ENCODE measurements around the gene MRPL18. TPM values are rescaled to one million over a fixed set of nuclear protein-coding genes. Genes with fewer than 3 reads are reported as not detected.
"Not testable (repeated sequence)": the region's sequence is repeated elsewhere in the genome, so short reads cannot be mapped to it uniquely, and the experiment has no call there.

MRPL18 gene
- polyA plus RNA-seq, 12 donors = 54.5 to 74.2 (median 66.3) TPM; not detected in 1

DNA sequence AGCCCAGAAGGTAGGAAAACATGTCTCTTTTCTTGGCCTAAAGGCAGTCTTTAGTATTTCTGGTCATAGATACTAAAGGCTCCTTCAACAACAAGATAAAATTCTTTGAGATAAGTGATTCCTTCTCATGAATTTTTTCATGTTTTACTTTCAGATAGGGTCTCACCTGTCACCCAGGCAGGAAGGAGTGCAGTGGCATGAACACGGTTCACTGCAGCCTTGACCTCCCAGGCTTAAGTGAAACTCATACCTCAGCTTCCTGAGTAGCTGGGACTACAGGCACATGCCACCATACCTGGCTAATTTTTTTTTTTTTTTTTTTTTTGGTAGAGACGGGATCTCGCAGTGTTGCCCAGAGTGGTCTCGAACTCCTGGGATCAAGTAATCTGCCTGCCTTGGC, 18.9 kb downstream of the MRPL18 start:
- no peak for DNase-seq

DNA sequence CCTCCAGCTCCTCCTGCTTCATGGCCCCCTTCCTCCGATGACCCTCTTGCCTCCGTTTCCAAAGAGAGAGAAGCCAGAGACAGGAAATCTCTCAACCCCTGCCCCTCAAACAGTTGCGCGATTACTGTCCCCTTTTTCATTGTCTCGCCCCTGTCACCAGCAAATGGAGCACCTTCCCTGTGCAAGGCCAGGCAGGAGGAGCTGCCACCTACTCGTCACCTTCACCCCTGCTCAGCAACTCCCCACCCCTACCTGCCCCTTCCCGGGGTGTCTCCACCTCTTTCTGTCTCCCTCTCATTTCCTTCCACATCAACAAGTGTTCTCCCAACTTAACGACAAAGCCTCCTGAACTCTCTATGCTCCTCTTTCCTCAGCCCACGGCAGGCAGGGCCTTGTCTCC, 23.5 kb downstream of the MRPL18 start:
- DNase-seq = no peak

DNA sequence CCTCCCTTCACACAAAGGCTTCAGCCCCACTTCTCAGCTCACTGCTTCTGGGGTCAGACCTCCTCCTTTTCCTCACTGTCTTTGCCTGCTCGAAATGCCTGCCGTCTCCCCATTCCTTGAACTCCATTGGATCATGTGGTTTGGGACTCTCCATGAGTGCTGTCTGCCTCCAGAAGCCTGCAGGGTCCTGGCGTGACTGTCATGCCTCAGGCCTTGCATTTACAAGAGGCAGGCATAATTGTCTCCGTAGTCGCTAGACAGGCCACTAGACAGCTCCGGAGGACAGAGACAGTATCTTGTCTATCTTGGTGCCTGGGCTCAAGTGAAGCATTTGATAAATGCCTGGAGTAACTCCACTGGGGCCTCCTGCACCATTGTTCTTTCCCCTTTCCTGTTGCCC, 25.1 kb downstream of the MRPL18 start:
- no peak for DNase-seq

DNA sequence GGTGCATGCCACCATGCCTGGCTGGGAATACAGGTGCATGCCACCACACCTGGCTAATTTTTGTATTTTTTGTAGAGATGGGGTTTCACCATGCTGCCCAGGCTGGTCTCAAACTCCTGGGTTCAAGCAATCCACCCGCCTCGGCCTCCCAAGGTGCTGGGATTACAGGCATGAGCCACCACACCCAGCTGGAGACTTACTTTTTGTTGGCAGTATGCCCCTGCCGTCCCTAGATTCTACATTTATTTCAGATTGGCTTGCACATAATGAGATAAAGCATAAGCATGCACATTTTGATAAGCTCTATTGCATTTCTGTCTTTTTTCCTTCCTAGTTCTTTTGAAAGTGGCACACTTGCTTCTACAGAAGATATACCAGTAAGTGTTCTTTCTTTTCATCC, 26.5 kb downstream of the MRPL18 start:
- DNase-seq = not testable (repeated sequence)

DNA sequence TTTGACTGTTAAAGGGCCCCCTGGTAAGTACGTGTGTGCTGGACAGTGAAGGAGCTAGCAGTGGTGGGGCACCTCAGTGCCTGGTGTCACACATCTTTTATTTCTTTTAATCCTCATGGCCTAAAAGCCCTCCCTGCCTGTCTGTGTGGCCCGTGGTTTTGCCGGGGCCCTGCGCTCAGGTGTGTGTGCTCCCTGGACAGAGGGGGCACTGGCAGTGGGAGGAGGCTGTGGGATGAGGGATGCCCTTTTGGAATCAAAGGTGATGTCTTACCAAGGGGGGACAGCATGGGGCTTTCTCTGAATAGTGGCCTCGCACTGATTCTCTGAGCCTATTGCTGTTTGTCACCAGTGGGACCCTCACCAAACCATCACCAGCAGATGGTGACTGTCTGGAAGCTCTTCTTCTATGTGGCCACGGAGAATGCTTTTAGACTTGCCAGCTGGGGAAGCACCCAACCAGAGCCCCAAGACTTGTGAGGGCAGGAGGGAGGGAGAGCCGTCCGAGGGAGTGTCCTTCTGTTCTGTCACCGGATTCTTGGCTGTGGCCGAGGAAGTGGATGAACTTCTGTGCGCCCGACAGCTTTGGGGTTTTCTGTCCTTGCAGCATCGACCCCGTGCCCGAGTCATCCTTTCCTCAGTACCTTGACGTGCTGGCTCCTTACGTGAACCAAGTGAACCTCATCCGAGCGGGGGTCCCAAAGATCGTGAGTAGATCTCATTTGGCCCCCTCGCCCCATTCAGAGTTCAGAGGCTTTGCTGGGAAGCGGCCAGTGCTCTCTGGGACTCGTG, 27.9 kb downstream of the MRPL18 start:
- no peak for DNase-seq

DNA sequence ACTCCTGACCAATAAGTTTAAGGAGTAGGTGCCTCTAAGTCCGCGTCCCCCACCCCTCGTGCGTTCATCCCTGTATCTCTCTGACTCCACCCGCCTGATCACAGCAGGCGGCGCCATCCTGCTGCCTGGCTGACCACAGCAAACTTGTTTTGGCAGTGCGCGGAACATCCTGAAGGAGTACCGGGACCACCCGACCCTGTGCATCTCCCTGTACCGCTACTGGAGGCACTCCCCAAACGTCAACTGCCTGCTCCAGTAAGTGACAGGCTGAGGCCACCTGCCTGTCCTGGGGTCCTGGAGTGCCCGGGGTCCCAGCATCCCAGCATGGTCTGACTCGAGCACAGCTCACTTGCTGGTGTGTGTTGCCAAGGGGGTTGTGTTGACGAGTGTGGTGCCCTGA, 28.8 kb downstream of the MRPL18 start:
- DNase-seq = no peak

DNA sequence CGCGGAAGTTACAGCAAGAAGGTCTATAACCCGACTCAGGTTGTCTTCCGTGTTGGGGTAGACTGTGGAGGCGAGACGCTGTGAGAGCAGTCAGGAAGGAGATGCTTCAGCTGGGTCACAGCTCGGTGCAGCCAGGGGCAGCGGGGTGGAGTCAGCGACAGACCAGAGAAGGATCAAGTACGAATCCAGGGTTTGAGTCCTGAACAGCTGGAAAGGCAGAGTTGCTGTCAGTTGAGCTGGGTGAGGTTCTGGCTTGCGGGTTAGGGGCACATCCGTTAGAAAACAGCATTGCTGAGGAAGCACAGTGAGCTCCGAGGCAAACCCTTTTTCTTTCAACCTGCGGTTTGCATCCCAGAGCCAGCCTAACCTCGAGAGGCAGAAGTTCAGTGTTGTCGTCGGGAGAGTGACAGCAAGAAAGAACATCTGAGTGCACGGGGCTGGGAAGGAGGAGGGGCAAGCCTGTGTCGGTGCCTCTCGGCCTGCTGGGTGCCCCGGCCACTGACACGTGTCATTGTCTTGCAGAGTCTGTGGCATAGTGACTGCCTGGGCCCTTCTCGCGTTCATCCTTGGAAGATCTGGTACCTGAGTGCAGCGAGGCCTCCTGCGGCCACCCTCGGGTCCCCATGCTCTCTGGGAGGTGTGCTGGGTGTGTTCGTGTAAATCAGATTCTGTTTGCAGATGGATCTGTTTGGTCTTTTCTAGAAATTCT, 29.8 kb downstream of the MRPL18 start:
- no peak for DNase-seq

DNA sequence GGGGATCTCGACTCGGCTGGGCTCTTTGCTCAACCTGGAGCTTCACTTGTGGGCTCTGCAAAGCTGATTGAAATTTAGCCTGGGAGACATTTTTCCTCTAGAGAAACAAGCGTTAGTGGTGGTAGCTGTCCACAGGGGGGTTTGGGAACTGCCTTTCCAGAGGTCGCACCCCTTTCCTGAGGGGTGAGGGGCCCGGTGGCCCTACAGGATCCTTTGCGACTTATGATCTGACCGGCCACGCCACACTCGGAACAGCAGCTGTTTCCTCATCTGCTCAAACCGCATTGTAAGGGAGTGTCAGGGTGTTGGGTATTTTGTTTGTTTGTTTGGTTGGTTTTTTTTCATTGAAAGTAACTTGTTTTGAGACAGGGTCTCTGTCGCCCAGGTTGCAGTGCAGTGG, 30.9 kb downstream of the MRPL18 start:
- DNase-seq = no peak

DNA sequence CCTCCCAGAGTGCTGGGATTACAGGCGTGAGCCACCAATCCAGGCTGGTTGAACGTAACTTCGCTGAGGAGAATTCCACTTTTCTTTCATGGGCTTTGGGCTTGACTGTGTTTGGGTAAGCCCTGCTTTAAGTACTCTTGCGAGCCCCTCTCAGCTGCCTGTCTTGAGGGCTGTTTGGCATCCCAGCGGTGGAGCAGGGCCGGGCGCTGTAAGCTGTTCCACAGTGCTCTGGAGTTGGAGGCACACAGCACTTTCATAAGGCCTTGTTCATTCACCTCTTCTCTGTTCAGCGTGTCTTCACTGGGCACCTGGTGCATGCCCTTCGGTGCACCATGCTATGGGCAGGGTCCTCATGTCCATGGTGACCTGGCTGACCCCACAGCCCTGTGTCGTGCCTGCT, 31.5 kb downstream of the MRPL18 start:
- DNase-seq = no peak

DNA sequence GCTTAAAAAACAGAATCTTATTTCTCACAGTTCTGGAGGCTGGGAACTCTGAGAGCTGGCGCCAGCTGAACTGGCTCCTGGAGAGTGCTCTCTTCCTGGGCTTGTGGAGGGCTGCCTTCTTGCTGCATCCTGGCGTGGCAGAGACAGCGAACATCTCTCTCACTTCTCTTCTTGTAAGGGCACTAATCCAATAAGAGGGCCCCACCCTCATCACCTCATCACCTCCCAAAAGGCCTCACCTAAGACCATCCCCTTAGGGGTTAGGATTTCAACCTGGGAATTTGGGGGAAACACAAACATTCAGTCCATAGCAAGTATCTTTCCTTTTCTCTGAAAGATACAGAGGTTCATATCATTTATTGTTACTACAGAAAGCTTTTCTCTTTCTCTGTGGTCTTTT, 33.7 kb downstream of the MRPL18 start:
- DNase-seq = no peak

DNA sequence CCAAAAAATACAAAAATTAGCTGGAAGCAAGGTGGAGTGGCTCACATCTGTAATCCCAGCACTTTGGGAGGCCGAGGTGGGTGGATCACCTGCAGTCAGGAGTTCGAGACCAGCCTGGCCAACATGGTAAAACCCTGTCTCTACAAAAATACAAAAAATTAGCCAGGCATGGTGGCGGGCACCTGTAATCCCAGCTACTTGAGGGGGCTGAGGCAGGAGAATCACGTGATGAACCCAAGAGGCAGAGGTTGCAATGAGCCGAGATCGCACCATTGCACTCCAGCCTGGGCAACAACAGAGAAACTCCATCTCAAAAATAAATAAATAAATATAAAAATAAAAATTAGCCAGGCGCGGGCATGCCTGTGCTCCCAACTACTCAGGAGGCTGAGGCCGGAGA, 34.4 kb downstream of the MRPL18 start:
- not testable (repeated sequence) for DNase-seq

DNA sequence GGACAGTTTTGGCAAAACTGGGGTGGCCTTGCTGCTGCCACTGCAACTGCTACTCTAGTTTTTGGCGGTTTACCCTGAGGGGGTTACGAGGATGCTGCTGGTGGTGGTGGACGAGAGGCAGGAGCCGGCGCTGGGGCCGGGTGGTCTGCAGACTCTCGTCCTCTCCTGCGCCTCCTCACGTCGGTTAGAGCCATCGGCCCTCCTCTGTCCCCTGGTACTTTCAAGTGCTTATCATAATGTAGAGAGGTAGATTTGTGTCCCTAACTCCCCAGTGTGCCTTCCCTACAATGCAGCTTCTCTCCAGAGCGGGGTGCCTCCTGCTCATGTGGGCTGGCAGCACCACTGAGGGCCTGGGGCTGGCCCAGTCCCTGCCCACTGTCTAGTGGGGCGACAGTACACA, 35.7 kb downstream of the MRPL18 start:
- no peak for DNase-seq

DNA sequence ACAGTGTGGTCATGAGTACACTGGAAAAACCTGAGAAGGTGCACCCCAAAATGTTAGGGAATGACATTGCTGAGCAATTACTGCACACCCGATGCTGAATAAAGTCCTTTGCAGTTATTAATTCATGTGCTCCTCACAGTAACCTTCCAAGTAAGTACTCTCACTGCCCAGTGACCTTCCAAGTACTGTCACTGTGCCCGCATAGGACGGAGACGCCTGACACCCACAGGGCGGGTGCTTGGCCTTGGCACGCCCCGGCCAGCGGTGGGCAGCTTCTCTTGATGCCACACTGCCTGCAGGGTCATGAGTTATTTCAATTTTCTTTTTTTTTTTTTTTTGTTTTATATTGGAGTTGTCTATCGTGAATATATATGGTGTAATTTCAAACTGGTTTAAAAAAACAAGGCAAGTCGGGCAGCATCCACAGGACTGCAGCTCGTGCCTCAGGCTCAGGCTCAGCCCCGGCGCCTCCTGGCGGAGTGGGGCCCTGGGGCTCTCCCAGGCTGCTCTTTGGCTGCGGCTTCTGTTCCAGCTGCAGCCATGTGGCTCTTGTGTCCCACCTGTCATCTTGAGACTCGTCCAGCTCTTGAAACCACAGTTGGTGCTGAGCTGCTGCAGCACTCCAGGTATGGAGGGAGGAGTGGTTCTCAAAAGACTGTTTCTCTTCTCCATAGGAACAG, 36.8 kb downstream of the MRPL18 start:
- DNase-seq = no peak

DNA sequence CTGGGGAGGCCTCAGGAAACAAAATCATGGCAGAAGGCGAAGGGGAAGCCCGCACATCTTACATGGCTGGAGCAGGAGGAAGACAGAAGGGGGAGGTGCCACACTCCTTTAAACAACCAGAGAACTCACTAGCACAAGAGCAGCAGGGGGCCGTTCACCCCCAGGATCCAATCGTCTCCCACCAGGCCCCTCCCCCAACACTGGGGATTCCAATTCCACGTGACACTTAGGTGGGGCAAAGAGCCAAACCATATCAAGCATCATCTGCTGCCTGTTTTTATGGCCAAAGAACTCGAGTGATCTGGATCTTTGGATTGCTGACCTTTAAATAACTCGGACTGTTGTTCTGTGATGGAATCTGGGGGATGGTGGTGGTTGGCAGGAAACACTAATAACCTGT, 37.8 kb downstream of the MRPL18 start:
- no peak for DNase-seq

DNA sequence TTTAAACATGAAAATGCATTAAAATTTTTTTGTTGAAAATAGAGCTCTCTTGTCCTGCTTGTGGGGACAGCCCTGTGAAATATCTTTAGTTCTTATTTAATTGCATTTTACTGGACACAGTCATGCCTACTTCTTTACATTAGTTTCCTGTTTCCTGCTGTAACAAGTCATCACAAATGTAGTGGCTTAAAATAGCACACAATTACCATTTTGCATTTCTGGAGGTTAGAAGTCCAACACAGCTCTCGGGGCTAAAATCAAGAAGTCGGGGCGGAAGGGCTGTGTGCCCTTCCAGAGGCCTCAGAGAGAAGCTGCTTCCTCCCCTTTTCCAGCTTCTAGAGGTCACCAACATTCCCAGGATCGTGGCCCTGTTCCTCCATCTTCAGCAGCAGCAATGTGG, 39.3 kb downstream of the MRPL18 start:
- DNase-seq = no peak

DNA sequence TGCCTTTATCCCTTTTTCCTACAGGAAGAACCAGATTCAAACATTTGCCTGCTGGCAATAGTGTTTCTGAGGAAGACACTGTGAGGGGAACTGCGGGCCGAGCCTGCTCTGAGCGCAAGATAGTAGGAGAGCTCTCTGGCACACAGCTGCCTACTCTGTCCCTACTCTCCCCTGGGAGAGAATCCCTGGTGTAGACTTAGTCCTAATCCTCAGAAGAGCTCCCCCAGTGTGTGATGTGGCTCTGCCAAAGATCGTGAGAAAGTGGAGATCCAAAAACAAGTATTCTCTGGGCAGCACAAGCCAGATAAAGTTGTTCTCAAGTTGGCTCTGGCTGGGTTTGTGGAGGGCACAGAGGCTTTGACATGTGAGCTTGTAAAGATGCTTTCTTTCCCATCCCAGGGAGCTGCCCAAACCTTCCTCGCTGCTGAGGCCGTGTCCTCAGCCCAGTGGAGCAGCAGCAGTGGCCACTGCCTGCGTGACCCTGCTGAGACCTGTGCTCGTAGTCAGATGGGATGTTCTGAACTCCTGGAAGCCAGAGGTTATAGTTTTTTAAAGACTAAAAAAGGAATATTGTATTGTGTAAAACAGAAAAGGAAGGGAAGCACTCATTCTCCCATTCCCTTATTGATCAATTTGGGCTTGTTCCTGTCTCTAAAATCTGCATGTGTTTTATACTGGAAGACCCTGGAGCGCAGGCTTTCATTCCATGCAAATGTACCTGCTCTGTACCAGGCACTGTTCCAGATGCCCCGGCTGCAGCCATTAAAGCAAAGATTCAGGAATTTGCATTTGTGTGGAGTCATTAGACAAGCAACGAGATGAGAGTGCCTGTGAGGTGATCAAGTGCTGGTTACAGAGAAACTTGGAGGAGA, 40.5 kb downstream of the MRPL18 start:
- no peak for DNase-seq

DNA sequence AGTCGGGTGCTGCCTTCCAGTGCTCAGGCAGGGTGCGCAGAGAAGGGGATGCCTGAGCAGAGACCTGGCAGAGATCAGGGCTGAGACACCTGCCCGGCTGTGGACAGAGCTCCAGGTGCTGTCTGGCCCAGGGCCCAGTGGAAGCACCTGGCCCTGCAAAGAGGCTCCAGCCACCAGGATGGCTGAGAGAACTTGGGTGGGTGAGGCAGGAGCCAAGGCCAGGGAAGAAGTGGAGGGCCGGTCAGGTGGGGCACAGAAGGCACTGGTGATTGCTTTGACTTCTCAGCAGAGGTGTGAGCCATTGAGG, 41.1 kb downstream of the MRPL18 start:
- no peak for DNase-seq

DNA sequence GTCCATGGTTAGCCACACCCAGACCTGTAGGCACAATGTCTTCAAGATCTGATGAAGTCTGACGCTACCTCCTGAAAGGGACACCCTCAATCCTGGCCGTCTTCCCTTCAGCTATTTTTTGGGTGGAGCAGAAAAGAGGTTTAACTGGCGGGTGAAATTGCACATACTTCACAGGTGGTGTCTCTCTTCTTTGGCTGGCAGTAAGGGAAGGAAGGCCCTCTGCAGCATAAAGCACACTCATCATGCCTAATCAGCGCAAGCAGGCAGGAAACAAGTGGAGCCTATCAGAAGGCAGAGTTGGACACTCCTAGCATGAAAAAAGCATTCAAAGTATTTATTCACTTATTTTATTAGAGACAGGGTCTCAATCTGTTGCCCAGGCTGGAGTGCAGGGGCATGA, 42.7 kb downstream of the MRPL18 start:
- no peak for DNase-seq

DNA sequence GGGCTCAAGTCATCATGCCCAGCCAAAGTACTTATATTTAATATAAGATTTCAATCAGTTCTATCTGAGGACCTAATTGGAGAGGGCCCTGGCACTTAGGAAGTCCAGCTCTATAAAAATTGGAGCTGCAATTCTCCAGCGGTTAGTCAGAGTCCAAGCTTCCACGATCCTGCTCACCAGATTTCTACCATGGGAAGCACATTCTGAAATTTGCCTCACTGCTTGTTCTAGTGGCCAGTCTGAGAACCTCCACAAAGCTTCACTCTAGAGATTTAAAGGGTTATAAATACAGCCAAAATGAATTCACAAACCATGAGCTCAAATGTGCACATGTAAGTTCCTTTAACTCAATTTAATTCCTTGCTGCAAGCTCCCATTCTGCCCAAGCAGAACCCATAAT, 43.3 kb downstream of the MRPL18 start:
- no peak for DNase-seq

DNA sequence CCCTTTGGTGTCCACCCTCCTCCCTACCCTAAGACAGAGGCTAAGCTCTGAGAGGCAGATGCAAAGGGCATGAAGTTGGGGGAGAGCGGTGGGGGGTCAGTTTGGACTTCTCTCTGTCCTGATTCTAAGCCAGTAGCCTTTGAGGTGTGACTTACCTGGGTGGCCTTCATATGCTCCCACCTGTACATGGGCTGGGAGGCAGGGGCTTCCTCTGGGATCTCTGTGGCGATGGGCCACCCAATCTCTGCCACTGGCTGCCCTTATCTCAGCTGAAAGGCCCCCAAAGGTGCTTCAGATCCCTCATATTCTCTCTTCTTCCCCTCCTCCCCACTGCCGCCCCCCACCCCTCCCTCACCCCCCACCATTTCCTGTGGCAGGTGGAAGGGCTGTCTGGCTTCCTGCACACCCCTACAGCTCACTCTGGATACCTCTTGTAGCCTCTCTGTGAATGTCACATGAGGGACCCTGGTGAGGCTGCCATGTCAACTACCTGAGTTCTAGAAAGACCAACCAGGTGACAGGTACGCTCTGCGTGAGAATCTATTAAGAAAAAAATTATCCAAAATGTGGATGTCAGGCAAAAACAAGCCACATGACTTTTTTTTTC, 43.8 kb downstream of the MRPL18 start:
- DNase-seq = no peak

DNA sequence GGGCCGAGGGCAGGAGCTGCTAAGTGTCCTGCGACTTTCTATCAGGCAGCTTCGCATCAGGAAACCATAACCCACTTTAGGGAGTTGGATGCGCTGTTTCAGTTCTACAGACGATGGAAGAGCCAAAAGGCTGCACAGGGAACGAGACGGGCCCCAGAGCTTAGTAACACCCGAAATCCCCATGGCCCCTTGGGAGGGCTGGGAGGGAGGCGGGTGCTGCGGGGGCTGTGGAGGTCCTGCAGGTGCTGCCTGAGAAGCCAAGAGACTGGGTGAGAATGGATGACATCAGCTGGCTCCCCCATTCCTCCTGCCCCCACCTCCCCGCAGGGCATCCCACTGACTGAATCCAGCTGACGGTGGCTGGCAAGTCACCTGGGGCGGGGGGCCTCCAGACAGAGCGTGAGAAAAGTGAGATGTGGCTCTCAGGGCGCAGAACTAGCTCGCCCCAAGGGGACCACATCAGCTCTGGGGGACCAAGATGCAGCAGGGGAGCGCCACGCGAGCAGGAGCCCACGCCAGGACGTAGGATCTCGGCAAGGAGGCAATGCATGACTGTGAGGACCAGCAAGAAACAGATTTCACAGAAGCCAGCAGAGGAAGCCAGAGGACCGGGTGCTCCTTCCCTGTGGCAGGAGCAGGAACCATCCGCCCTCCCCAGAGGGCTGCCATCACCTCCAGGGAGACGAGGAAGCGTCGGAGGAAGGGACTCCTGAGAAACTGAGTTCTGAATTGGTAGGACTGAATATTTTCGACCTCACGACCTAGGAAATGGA, 46.6 kb downstream of the MRPL18 start:
- DNase-seq = no peak
